Hepatocyte (in vitro differentiated cells): ENCODE data around the gene FBXW11. TPM values are rescaled to one million over a fixed set of nuclear protein-coding genes. Genes with fewer than 3 reads are reported as not detected.
"Not testable (repeated sequence)": the region's sequence is repeated elsewhere in the genome, so short reads cannot be mapped to it uniquely, and the experiment has no call there.

Source experiments
- DNase-seq: peaks from one replicate; pipeline ENCODE4 v3.0.0-alpha.2; 2016; ENCODE audit warnings: low spot score
- H2AFZ ChIP-seq: fragments of 200-600 bp; sonication (generic); 2 replicates; pipeline ENCODE4 v1.6.0; 2016; ENCODE audit warnings: antibody characterized with exemption, mild to moderate bottlenecking
- H3K27ac ChIP-seq: fragments of 200-600 bp; sonication (generic); 2 replicates; pipeline ENCODE4 v1.5.1; 2016; ENCODE audit warnings: mild to moderate bottlenecking
- H3K27me3 ChIP-seq: fragments of 200-600 bp; sonication (generic); 2 replicates; pipeline ENCODE4 v1.6.1; 2016
- H3K36me3 ChIP-seq: fragments of 200-600 bp; sonication (generic); replicated peaks from 2 replicates; pipeline ENCODE4 v1.5.1; 2016; ENCODE audit warnings: low read depth; ENCODE audit not compliant: insufficient read depth
- H3K4me1 ChIP-seq: fragments of 200-600 bp; sonication (generic); 2 replicates; pipeline ENCODE4 v1.5.1; 2016; ENCODE audit warnings: mild to moderate bottlenecking, moderate library complexity; ENCODE audit not compliant: insufficient read depth
- H3K4me2 ChIP-seq: fragments of 200-600 bp; sonication (generic); 2 replicates; pipeline ENCODE4 v1.6.0; 2016
- H3K4me3 ChIP-seq: fragments of 200-600 bp; sonication (generic); 2 replicates; pipeline ENCODE4 v1.5.1; 2016; ENCODE audit warnings: mild to moderate bottlenecking
- H3K79me2 ChIP-seq: fragments of 200-600 bp; sonication (generic); 2 replicates; pipeline ENCODE4 v1.6.0; 2017; ENCODE audit warnings: mild to moderate bottlenecking
- H3K9me2 ChIP-seq: fragments of 200-600 bp; sonication (generic); replicated peaks from 2 replicates; pipeline ENCODE4 v1.6.0; 2017; ENCODE audit warnings: mild to moderate bottlenecking; ENCODE audit not compliant: insufficient read depth
- H3K9me3 ChIP-seq: fragments of 200-600 bp; sonication (generic); 2 replicates; pipeline ENCODE4 v1.5.1; 2016; ENCODE audit warnings: low read depth, mild to moderate bottlenecking
- H4K20me1 ChIP-seq: fragments of 200-600 bp; sonication (generic); 2 replicates; pipeline ENCODE4 v1.6.0; 2016; ENCODE audit warnings: mild to moderate bottlenecking; ENCODE audit not compliant: insufficient read depth, poor library complexity, severe bottlenecking
- EZH2 ChIP-seq: fragments of 200-600 bp; sonication (generic); IDR thresholded peaks from 2 replicates; pipeline ENCODE4 v1.6.1; 2016; ENCODE audit warnings: antibody characterized with exemption, mild to moderate bottlenecking, borderline replicate concordance
- EZH2phosphoT487 ChIP-seq: fragments of 200-600 bp; sonication (generic); IDR thresholded peaks from one replicate; pipeline ENCODE4 v1.6.1; 2018; ENCODE audit warnings: antibody characterized with exemption, mild to moderate bottlenecking, low read depth, moderate library complexity; ENCODE audit not compliant: unreplicated experiment, severe bottlenecking
- WGBS: methylation state at CpG from one replicate; pipeline ENCODE4 v1.1.6; 2016; ENCODE audit warnings: low lambda C conversion rate; ENCODE audit errors: missing lambda C conversion rate; 5-methylcytosine and 5-hydroxymethylcytosine counted together
- polyA plus RNA-seq: library from polyadenylated mRNA; unstranded; fragments of >200 nt; fragmentation: Nextera tagmentation; extraction: Ambion mirVana; gene quantifications from 2 replicates; pipeline ENCODE4 v1.2.1, GENCODE V29; 2016
- total RNA-seq: library from RNA; depleted of rRNA; stranded (reverse); fragments of >200 nt; gene quantifications from 2 replicates; pipeline ENCODE4 v1.2.3, GENCODE V29; 2014
- TF ChIP-seq, protein P1 (sequence below): fragments of 200-600 bp; sonication (generic); IDR thresholded peaks from 2 replicates; pipeline ENCODE4 v1.5.1; 2016; ENCODE audit warnings: antibody characterized with exemption, mild to moderate bottlenecking; ENCODE audit not compliant: poor library complexity

The FBXW11 gene
- total and polyA plus RNA-seq, 2 experiments from 2014 or later = 38.0 to 73.4 TPM

DNA sequence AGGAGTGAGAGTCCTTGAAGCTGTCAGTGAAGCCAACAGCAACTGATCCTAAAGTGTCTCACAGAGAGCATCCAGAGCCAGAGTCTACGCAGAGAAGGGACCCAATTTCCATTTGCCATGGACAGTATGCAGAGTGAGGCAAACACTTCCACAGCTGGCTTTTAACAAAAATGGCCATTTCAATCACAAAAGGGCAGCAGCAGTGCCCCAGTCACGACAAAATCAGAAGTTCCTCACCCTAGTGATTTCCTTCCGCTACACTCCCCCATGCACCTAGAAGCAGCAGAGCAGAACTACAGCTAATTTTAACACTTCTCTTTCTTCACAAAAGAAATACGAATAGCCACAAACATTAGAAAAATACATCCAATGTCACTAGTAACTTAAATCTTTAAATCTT lies 27.9 kb downstream of the FBXW11 start:
- H3K27me3 ChIP-seq = no peaks in the 10 kb centered on the region
- WGBS = 85% methylated on average over 4 of the region's 4 CpGs
- no peak overlapping the region for H3K27ac ChIP-seq
- H3K4me2 ChIP-seq = no peak overlapping the region
- no peak overlapping the region for H3K4me3 ChIP-seq
- H3K36me3 ChIP-seq = no peaks in the 10 kb centered on the region
- H3K9me3 ChIP-seq = no peaks in the 10 kb centered on the region
- H3K4me1 ChIP-seq = peaks cover 8% of the 10 kb centered on the region
- TF ChIP-seq, protein P1, sequence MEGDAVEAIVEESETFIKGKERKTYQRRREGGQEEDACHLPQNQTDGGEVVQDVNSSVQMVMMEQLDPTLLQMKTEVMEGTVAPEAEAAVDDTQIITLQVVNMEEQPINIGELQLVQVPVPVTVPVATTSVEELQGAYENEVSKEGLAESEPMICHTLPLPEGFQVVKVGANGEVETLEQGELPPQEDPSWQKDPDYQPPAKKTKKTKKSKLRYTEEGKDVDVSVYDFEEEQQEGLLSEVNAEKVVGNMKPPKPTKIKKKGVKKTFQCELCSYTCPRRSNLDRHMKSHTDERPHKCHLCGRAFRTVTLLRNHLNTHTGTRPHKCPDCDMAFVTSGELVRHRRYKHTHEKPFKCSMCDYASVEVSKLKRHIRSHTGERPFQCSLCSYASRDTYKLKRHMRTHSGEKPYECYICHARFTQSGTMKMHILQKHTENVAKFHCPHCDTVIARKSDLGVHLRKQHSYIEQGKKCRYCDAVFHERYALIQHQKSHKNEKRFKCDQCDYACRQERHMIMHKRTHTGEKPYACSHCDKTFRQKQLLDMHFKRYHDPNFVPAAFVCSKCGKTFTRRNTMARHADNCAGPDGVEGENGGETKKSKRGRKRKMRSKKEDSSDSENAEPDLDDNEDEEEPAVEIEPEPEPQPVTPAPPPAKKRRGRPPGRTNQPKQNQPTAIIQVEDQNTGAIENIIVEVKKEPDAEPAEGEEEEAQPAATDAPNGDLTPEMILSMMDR = no peak
- TF ChIP-seq EZH2phosphoT487 = no peak
- no peak for TF ChIP-seq EZH2
- no peak for DNase-seq
- H2AFZ ChIP-seq = no peak overlapping the region
- H3K9me2 ChIP-seq = no peaks in the 10 kb centered on the region
- H3K79me2 ChIP-seq = peaks cover 100% of the 10 kb centered on the region
- H4K20me1 ChIP-seq = peaks cover 90% of the 10 kb centered on the region

DNA sequence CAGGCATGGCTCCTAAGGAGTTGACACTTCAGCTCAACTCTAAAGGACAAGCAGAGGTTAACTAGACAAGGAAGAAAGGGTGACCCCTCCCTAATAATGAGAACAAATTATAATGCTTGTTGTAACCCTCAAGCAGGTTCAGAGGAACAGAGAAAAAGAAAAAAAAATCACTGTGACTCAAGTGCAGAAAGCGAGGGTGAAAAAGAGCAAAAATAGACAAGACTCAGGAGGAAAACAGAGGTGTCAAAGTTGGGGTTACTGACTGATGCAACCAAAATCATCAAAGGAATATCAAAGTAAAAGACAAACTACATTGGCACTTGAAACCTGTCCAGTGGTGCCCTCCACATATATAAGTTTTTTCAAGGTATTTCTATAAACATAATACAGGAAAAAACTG lies 28.4 kb downstream of the FBXW11 start:
- Histone ChIP-seq H3K4me2 (no peak overlapping the region), H3K36me3 (no peaks in the 10 kb centered on the region), H4K20me1 (peaks cover 90% of the 10 kb centered on the region), H3K9me3 (no peaks in the 10 kb centered on the region), H2AFZ (no peak overlapping the region), H3K79me2 (peaks cover 100% of the 10 kb centered on the region), H3K9me2 (no peaks in the 10 kb centered on the region), H3K27me3 (no peaks in the 10 kb centered on the region), H3K27ac (no peak overlapping the region), H3K4me3 (no peak overlapping the region), H3K4me1 (peaks cover 8% of the 10 kb centered on the region)
- TF ChIP-seq EZH2phosphoT487 = no peak
- no peak for TF ChIP-seq EZH2
- TF ChIP-seq, protein P1 = no peak
- WGBS = 89% methylated on average over 1 of the region's 1 CpG
- no peak for DNase-seq

DNA sequence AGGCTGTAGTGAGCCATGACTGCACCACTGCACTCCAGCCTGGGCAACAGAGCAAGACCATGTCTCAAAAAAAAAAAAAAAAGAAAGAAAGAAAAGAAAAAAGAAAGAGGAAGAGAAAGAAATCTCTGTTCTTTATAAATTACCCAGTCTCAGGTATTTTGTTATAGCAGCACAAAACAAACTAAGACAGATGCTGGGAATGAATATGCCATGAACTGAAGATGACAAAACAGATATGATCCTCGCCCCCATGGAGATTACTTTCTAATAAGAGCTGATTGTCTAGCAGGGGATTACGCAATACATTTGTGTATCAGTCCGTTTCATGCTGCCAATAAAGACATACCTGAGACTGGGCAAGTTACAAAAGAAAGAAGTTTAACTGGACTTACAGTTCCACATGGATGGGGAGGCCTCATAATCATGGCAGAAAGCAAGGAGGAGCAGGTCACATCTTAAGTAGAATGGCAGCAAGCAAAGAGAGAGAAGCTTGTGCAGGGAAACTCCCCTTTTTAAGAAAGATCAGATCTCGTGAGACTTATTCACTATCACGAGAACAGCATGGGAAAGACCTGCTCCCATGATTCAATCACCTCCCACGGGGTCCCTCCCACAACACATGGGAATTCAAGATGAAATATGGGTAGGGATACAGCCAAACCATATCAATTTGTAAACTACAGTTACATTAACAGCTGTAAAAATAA lies 29.0 kb downstream of the FBXW11 start:
- not testable (repeated sequence) for H3K9me3 ChIP-seq, H3K9me2 ChIP-seq, H3K27me3 ChIP-seq, H3K36me3 ChIP-seq, H2AFZ ChIP-seq, H3K27ac ChIP-seq, H3K4me2 ChIP-seq, H3K4me1 ChIP-seq, DNase-seq, H3K4me3 ChIP-seq
- Histone ChIP-seq H4K20me1 (peaks cover 90% of the 10 kb centered on the region), H3K79me2 (peaks cover 100% of the 10 kb centered on the region)
- WGBS = 87% methylated on average over 6 of the region's 6 CpGs

DNA sequence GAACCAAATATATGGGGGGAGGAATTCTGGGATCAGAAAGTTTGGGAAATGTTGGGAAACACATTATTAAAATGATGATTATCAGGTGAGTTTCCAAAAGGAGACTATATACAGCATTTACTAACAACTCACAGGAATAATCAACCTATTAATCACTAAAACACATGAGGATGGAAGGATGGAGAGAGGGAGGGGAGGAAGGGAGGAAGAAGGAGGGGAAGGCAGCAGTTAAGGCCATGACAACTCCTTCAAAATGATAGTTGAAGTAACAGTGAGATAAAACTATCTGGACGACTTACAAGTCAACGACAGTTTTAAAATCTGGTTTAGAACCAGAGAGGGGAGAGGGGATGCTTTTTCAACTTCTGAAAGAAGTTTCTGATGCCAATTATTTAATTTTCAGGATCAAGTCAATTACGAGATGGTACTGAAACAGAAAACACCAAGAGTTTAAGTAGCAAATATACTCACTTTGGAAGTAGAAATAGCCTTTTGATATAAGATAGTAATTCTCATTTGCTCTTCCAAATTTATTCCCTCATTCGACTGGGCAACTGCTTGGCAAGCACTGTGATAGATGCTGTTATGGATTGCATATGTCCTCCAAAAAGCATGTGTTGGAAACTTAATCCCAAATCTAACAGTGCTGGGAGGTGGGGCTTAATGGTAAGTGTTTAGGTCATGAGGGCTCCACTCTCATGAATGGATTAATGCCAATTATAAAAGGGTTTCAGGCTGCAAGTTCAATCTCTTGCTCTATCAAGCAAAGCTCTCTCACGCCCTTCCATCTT lies 30.4 kb downstream of the FBXW11 start:
- TF ChIP-seq EZH2 (no peak), EZH2phosphoT487 (no peak)
- TF ChIP-seq, protein P1 = no peak
- Histone ChIP-seq H3K9me3 (no peaks in the 10 kb centered on the region), H3K27me3 (no peaks in the 10 kb centered on the region), H3K79me2 (peaks cover 100% of the 10 kb centered on the region), H3K4me1 (peaks cover 8% of the 10 kb centered on the region), H3K4me2 (no peak overlapping the region), H3K27ac (no peak overlapping the region), H3K9me2 (no peaks in the 10 kb centered on the region), H4K20me1 (peaks cover 90% of the 10 kb centered on the region), H2AFZ (no peak overlapping the region), H3K4me3 (no peak overlapping the region), H3K36me3 (no peaks in the 10 kb centered on the region)
- DNase-seq = no peak
- 80% methylated on average over 5 of the region's 5 CpGs for WGBS
